Measurements from ENCODE around the gene WWOX. TPM values are rescaled to one million over a fixed set of nuclear protein-coding genes. Genes with fewer than 3 reads are reported as not detected.

The WWOX gene
- total RNA-seq, 5 donors from 2014 or later (not counting 1 experiment from before 2014, with no cell fraction given), result 21.2 to 26.0 (median 22.6) TPM

GRCh38 chr16:78227855-78228254 is 128.4 kb downstream of the WWOX start:
- no peaks in the 10 kb centered on the region for H3K27me3 ChIP-seq (replicated peaks in 1 of 2; ENCODE audit: control insufficient read depth in 2 of 2, extremely low read depth in 1 of 2, insufficient read depth in 2 of 2, low read length in 1 of 2)
- no peaks in the 10 kb centered on the region for H3K36me3 ChIP-seq (ENCODE audit: control insufficient read depth in 2 of 2, extremely low read depth in 1 of 2, insufficient read depth in 1 of 2, low read length in 1 of 2)
- no CpG with 5 or more reads among the region's 3 CpGs for WGBS (ENCODE audit: insufficient coverage)
- H3K27ac Mint-ChIP-seq, result no peak overlapping the region
- H3K4me3 ChIP-seq (ENCODE audit: control insufficient read depth in 1 of 2, extremely low read depth in 1 of 2, low read length in 1 of 2), result no peak overlapping the region
- H3K36me3 Mint-ChIP-seq, result peaks cover under 1% of the 10 kb centered on the region
- ATAC-seq (replicated peaks in 1 of 4), result no peak
- H3K27me3 Mint-ChIP-seq, result no peaks in the 10 kb centered on the region
- no peak for DNase-seq
- no peak overlapping the region for H3K4me3 Mint-ChIP-seq
- no peak overlapping the region for H3K27ac ChIP-seq (ENCODE audit: low read length)
- CTCF ChIA-PET, result no interaction called here
- POLR2A ChIA-PET, result interaction anchor here in 1 of 2 donors (0.6 kb wide), 1 partner anchor 72 kb away, joined by 5 read pairs; no protein-coding TSS in a partner anchor
- no peaks in the 10 kb centered on the region for H3K9me3 ChIP-seq
- no peaks in the 10 kb centered on the region for H3K4me1 ChIP-seq (ENCODE audit: control insufficient read depth in 1 of 2, extremely low read depth in 1 of 2, insufficient read depth in 2 of 2, low read length in 2 of 2)
- H3K9me3 Mint-ChIP-seq, result no peaks in the 10 kb centered on the region
- no peaks in the 10 kb centered on the region for H3K4me1 Mint-ChIP-seq

DNA sequence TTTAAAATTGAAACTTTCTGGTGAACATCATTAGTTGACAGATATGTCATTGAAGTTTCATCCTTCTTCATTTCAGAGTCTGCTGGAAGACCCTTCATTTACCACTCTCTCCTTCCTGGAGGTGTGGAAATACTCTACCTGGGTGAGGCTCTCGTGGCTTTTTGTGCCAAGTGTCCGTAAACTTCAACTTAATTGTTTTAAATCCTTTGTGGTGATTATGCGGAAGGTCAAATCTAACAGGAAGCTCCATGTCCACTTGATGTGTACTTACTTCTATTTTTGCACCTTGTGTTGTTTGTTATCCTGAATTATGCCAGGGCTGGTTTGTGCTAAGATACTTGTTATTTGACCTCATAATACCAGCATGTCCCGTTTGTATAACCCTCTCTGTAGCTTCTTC is 129.2 kb downstream of the WWOX start:
- Histone ChIP-seq H3K4me1 (ENCODE audit: control insufficient read depth in 1 of 2, extremely low read depth in 1 of 2, insufficient read depth in 2 of 2, low read length in 2 of 2) (no peaks in the 10 kb centered on the region), H3K36me3 (ENCODE audit: control insufficient read depth in 2 of 2, extremely low read depth in 1 of 2, insufficient read depth in 1 of 2, low read length in 1 of 2) (no peaks in the 10 kb centered on the region), H3K9me3 (no peaks in the 10 kb centered on the region), H3K27me3 (replicated peaks in 1 of 2; ENCODE audit: control insufficient read depth in 2 of 2, extremely low read depth in 1 of 2, insufficient read depth in 2 of 2, low read length in 1 of 2) (no peaks in the 10 kb centered on the region), H3K27ac (ENCODE audit: low read length) (no peak overlapping the region), H3K4me3 (ENCODE audit: control insufficient read depth in 1 of 2, extremely low read depth in 1 of 2, low read length in 1 of 2) (no peak overlapping the region)
- Mint-ChIP-seq H3K27ac (no peak overlapping the region), H3K9me3 (no peaks in the 10 kb centered on the region), H3K36me3 (no peaks in the 10 kb centered on the region), H3K27me3 (no peaks in the 10 kb centered on the region), H3K4me3 (no peak overlapping the region), H3K4me1 (no peaks in the 10 kb centered on the region)
- CTCF ChIA-PET, result no interaction called here
- ATAC-seq (replicated peaks in 1 of 4) (no peak), DNase-seq (no peak)
- POLR2A ChIA-PET, result no interaction called here
- 80% methylated on average over 1 of the region's 4 CpGs for WGBS (ENCODE audit: insufficient coverage)

- H3K9me3 ChIP-seq, result no peaks in the 10 kb centered on the region
- ChIA-PET CTCF (no interaction called here), POLR2A (no interaction called here)
- H3K36me3 Mint-ChIP-seq, result no peaks in the 10 kb centered on the region
- no peaks in the 10 kb centered on the region for H3K27me3 Mint-ChIP-seq
- H3K36me3 ChIP-seq (ENCODE audit: control insufficient read depth in 2 of 2, extremely low read depth in 1 of 2, insufficient read depth in 1 of 2, low read length in 1 of 2), result no peaks in the 10 kb centered on the region
- H3K4me1 Mint-ChIP-seq, result peaks cover 0 to 7% (median 2%) of the 10 kb centered on the region in 3 donors
- ATAC-seq (replicated peaks in 1 of 4), result no peak
- H3K9me3 Mint-ChIP-seq, result no peaks in the 10 kb centered on the region
- H3K27me3 ChIP-seq (replicated peaks in 1 of 2; ENCODE audit: control insufficient read depth in 2 of 2, extremely low read depth in 1 of 2, insufficient read depth in 2 of 2, low read length in 1 of 2), result no peaks in the 10 kb centered on the region
- DNase-seq, result no peak
- H3K27ac Mint-ChIP-seq, result no peak overlapping the region
- no CpG with 5 or more reads among the region's 3 CpGs for WGBS (ENCODE audit: insufficient coverage)
- H3K4me3 Mint-ChIP-seq, result no peak overlapping the region
- H3K4me3 ChIP-seq (ENCODE audit: control insufficient read depth in 1 of 2, extremely low read depth in 1 of 2, low read length in 1 of 2), result no peak overlapping the region
- H3K27ac ChIP-seq (ENCODE audit: low read length), result no peak overlapping the region
- no peaks in the 10 kb centered on the region for H3K4me1 ChIP-seq (ENCODE audit: control insufficient read depth in 1 of 2, extremely low read depth in 1 of 2, insufficient read depth in 2 of 2, low read length in 2 of 2)
Observed at GRCh38 chr16:78230832-78231231, 131.4 kb downstream of the WWOX start.

DNA sequence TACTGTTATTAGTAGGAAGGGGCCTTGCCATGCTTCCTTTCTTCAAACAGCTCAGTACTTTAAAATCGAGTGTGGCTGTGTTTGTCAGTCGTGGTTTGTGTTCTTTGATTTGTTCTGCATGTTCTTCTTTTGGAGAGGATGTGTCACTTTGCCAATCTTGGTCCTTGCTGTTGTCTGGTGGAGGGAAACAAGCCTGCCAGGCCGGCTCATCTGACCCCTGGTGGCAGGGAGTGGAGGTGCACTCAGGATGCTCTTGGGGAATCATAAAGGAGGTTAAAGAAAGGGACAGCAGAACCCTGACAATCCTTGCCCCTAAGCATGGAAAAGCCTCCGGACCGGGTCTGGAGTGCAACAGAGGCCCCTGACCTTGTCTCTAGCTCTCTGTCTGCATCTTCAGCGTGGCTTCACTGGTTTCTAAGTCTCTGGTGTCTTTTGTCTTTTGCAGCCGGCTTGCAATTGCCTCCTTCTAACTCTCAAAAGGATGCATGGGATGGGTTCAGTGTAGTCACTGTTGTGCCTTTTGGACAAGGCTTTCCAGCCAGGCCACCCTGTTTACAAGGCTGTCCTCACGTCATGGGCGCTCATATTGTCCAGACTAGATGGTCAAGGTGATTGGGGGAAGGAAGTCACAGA is 135.8 kb downstream of the WWOX start:
- Mint-ChIP-seq H3K9me3 (no peaks in the 10 kb centered on the region), H3K27me3 (no peaks in the 10 kb centered on the region), H3K4me1 (peaks cover 0 to 7% (median 2%) of the 10 kb centered on the region in 3 donors), H3K4me3 (no peak overlapping the region), H3K27ac (peak overlapping the region in 1 of 2 donors; percentile 22), H3K36me3 (no peaks in the 10 kb centered on the region)
- H3K4me3 ChIP-seq (ENCODE audit: control insufficient read depth in 1 of 2, extremely low read depth in 1 of 2, low read length in 1 of 2), result no peak overlapping the region
- no peak overlapping the region for H3K27ac ChIP-seq (ENCODE audit: low read length)
- ChIA-PET POLR2A (interaction anchor here in 1 of 2 donors (0.6 kb wide), 1 partner anchor 9 kb away, joined by 3 read pairs; no protein-coding TSS in a partner anchor), CTCF (interaction anchor here (0.6 to 1.6 kb wide), 2 partner anchors 14 to 905 kb away, joined by 3 to 4 read pairs; no protein-coding TSS in a partner anchor)
- peak; percentile 54 to 63 (median 60) for ATAC-seq (replicated peaks in 1 of 4)
- peaks cover 0 to 2% of the 10 kb centered on the region in 2 donors for H3K36me3 ChIP-seq (ENCODE audit: control insufficient read depth in 2 of 2, extremely low read depth in 1 of 2, insufficient read depth in 1 of 2, low read length in 1 of 2)
- 53% methylated on average over 6 of the region's 9 CpGs for WGBS (ENCODE audit: insufficient coverage)
- no peaks in the 10 kb centered on the region for H3K9me3 ChIP-seq
- DNase-seq, result peak in 34 of 35 experiments; percentile 7 to 71 (median 46)
- no peaks in the 10 kb centered on the region for H3K27me3 ChIP-seq (replicated peaks in 1 of 2; ENCODE audit: control insufficient read depth in 2 of 2, extremely low read depth in 1 of 2, insufficient read depth in 2 of 2, low read length in 1 of 2)
- H3K4me1 ChIP-seq (ENCODE audit: control insufficient read depth in 1 of 2, extremely low read depth in 1 of 2, insufficient read depth in 2 of 2, low read length in 2 of 2), result no peaks in the 10 kb centered on the region

DNA sequence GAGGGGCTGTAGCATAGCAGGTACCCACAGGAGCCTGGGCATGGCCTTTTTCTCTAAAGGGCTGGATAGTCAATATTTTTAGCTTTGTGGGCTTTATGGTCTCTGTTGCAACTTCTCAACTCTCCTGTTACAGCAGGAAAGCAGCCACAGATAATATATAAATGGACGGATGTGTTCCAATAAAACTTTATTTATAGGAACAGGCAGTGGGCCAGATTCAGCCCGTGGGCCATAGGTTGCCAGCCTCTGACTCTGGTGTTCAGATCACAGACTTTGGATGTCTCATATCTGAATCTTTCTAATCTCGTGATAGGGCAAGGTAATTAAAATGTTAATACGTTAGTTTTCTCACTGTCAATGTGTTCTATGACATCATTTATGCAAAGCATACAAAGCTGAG is 136.4 kb downstream of the WWOX start:
- Mint-ChIP-seq H3K27ac (no peak overlapping the region), H3K4me1 (peaks cover 0 to 7% (median 2%) of the 10 kb centered on the region in 3 donors), H3K27me3 (no peaks in the 10 kb centered on the region), H3K9me3 (no peaks in the 10 kb centered on the region), H3K4me3 (no peak overlapping the region), H3K36me3 (no peaks in the 10 kb centered on the region)
- H3K27me3 ChIP-seq (replicated peaks in 1 of 2; ENCODE audit: control insufficient read depth in 2 of 2, extremely low read depth in 1 of 2, insufficient read depth in 2 of 2, low read length in 1 of 2), result no peaks in the 10 kb centered on the region
- H3K36me3 ChIP-seq (ENCODE audit: control insufficient read depth in 2 of 2, extremely low read depth in 1 of 2, insufficient read depth in 1 of 2, low read length in 1 of 2), result peaks cover 0 to 2% of the 10 kb centered on the region in 2 donors
- no peak overlapping the region for H3K4me3 ChIP-seq (ENCODE audit: control insufficient read depth in 1 of 2, extremely low read depth in 1 of 2, low read length in 1 of 2)
- ATAC-seq (replicated peaks in 1 of 4), result no peak
- DNase-seq, result no peak
- no peaks in the 10 kb centered on the region for H3K9me3 ChIP-seq
- H3K4me1 ChIP-seq (ENCODE audit: control insufficient read depth in 1 of 2, extremely low read depth in 1 of 2, insufficient read depth in 2 of 2, low read length in 2 of 2), result no peaks in the 10 kb centered on the region
- no CpG with 5 or more reads among the region's 4 CpGs for WGBS (ENCODE audit: insufficient coverage)
- POLR2A ChIA-PET, result interaction anchor here in 1 of 2 donors (0.6 kb wide), 1 partner anchor 296 kb away, joined by 7 read pairs; no protein-coding TSS in a partner anchor
- CTCF ChIA-PET, result no interaction called here
- H3K27ac ChIP-seq (ENCODE audit: low read length), result no peak overlapping the region

GRCh38 chr16:78237841-78238240 is 138.4 kb downstream of the WWOX start:
- Mint-ChIP-seq H3K36me3 (no peaks in the 10 kb centered on the region), H3K27me3 (no peaks in the 10 kb centered on the region), H3K4me3 (no peak overlapping the region), H3K27ac (no peak overlapping the region), H3K9me3 (no peaks in the 10 kb centered on the region), H3K4me1 (peaks cover 0 to 7% (median 2%) of the 10 kb centered on the region in 3 donors)
- Histone ChIP-seq H3K27ac (ENCODE audit: low read length) (no peak overlapping the region), H3K4me1 (ENCODE audit: control insufficient read depth in 1 of 2, extremely low read depth in 1 of 2, insufficient read depth in 2 of 2, low read length in 2 of 2) (no peaks in the 10 kb centered on the region), H3K9me3 (no peaks in the 10 kb centered on the region), H3K27me3 (replicated peaks in 1 of 2; ENCODE audit: control insufficient read depth in 2 of 2, extremely low read depth in 1 of 2, insufficient read depth in 2 of 2, low read length in 1 of 2) (no peaks in the 10 kb centered on the region), H3K4me3 (ENCODE audit: control insufficient read depth in 1 of 2, extremely low read depth in 1 of 2, low read length in 1 of 2) (no peak overlapping the region), H3K36me3 (ENCODE audit: control insufficient read depth in 2 of 2, extremely low read depth in 1 of 2, insufficient read depth in 1 of 2, low read length in 1 of 2) (peaks cover 0 to 2% of the 10 kb centered on the region in 2 donors)
- ChIA-PET CTCF (interaction anchor here in 1 of 2 donors (1.1 to 1.4 kb wide), 2 partner anchors 18 to 113 kb away, joined by 3 read pairs; no protein-coding TSS in a partner anchor), POLR2A (no interaction called here)
- no peak for DNase-seq
- ATAC-seq (replicated peaks in 1 of 4), result no peak
- WGBS (ENCODE audit: insufficient coverage), result no CpG with 5 or more reads among the region's 2 CpGs
